NCI-H526 (cell line): ENCODE data around the gene BCDIN3D.

ENCODE experiments used
- DNase-seq, 2 experiments: peaks; one replicate each; lab custom pipeline; 2025; lab: John Stamatoyannopoulos, UW

The BCDIN3D gene

GRCh38 chr12:49796606-49797448 lies 46.1 kb downstream of the BCDIN3D start:
- no peak for DNase-seq

DNA sequence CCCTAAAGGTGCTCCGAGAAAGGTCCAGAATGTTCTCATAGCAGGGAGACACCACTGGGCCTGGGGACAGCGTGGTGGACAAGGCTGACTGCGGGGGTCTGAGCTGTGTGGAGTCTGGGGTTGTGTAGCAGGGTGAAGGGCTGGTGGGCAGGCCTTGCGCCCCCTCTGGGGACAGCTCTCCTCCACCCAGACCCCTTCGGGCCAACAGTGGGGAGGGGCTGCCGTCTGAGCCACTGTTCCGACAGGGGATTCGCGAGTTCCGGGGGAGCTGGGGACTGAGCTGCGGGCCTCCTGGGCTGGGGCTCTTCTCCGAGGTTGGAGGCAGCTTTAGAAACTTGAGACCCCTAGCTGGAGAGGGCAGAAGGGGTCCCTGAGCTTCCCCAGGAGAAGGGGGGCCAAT lies 46.8 kb downstream of the BCDIN3D start:
- DNase-seq = no peak

DNA sequence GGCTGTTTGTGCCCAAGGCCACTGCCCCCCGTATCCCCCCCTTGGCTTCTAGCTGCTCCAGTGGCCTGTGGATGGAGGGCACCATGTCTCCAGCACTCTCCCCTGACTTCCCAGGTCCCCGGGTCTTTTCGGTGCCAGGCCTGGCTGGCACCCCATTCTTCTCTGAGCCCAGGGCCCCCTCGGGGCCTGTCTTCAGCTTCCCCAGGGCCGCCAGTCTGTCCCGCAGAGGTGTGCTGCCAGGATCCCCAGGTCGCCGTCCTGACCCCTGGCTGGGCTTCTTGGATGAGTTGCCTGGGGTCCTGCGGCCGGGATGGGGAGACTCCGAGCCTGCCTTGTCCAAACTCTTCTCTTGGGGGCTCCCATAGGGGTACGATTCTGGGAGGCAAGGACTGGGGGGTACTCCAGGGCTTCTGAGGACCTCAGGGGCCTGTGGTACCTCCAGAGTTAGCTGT lies 47.2 kb downstream of the BCDIN3D start:
- no peak for DNase-seq

DNA sequence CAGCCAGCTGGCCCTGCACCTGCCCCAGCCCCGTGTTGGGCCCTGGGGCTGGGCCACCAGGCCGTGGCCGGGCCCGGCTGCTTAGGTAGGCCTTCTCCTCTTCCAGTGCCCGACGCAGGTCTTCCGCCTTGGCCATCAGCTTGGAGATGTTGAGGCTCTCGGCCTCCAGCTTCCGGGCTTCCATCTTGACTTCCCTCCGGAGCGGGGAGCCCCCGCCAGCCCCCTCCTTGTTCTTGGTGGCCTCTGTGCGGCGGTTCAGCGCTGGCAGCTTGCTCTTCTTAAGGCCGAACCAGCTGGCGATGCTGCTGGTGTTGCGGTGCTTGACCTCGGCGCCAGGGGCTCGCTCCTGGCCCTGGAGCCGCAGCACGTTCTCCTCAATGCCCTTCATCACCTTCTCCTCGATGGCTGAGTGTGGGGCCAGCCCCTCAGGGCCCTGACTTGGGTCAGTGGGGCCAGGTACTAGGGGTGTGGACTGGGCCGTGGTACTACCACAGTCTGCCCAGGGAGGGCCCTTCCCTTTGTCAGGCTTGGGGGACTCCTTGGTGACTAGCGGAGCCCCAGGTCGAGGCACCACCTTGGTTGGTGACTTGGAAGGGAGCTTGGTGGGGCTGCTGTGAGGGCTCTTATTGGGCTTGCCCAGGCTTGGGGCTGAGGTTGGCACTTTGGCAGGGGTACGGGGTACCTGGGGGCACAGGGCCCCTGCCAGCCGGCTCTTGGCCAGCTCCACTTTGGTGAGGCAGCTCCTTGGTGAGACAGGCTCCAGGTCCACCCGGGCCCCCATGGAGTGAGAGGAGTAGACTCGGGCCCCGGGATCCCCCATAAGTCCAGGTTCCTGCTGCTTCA lies 47.9 kb downstream of the BCDIN3D start:
- DNase-seq = no peak

GRCh38 chr12:49794021-49794420 lies 48.9 kb downstream of the BCDIN3D start:
- no peak for DNase-seq

GRCh38 chr12:49793620-49794019 lies 49.3 kb downstream of the BCDIN3D start:
- DNase-seq = no peak

DNA sequence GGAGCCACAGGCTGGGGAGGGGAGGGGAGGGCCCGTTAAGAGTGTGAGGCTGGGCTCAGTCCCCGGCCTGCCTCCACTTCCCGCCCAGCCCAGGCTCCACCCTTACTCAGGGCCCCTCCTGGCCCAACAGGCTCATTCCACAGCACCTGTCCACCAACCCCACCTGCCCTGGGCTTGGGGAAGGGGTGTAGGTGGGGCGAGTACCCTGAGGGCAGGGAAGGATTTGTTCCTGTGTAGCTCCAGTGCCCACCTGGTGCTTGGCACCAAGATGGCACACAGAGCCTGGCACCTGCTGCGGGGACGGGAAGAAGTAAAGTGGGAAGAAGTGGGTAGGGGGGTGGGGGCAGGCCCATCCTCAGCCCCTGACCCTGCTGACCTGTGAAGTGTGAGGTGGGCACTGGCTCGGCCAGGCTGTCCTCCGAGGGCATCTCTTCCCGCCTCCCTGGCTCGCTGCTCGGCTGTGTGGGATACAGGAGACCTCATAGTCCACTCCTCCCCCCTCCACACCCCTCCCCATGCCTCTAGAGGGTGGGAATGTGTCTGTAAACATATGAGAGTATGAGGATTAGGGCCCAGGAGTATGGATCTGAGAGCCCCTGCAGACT lies 49.8 kb downstream of the BCDIN3D start:
- DNase-seq = no peak

GRCh38 chr12:49792181-49792970 lies 50.5 kb downstream of the BCDIN3D start:
- DNase-seq = no peak

DNA sequence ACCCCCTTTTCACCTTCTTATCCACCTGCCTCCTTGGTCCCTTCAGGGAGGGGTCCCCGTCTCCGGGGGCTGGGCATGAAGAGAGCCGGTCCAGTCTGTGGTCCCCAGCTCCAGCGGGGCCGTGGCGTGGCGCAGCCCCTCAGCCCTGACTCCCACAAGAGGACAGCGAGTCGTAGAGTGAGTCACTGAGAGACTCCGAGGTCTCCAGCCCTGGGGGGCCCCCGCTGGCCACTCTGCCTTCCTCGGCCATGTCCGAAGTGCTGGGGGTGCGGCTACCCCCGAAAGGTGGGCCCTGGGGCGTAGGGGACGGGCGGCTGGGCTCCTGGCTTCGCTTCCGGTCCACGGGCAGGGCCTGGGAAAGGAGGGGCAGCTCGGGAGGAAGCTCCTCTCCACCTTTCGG lies 51.2 kb downstream of the BCDIN3D start:
- DNase-seq = no peak

GRCh38 chr12:49790741-49791555 lies 52.0 kb downstream of the BCDIN3D start:
- no peak for DNase-seq

GRCh38 chr12:49789992-49790391 lies 52.9 kb downstream of the BCDIN3D start:
- no peak for DNase-seq

DNA sequence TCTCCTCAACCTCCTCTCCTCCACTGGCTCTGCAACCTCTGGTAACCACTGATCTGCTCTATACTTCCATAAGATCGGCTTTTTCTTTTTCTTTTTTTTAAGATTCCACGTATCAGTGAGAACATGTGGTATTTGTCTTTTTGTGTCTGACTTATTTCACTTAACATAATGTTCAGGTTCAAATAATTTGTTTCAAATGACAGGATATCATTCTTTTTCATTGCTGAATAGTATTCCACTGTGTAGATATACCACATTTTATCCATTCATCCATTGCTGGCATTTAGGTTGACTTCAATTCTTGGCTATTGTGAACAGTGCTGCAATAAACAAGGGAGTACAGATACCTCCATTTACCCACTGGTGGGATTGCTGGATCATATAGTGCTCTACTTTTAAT lies 55.2 kb downstream of the BCDIN3D start:
- no peak for DNase-seq
